Activated naive CD4-positive, alpha-beta T cell treated with anti-CD3 and anti-CD28 coated beads, Interleukin-2, amount 50 U/mL, for 72 hours (primary cell): Measurements from ENCODE around the gene SH3BP5L. TPM values are rescaled to one million over a fixed set of nuclear protein-coding genes. Genes with fewer than 3 reads are reported as not detected.

ENCODE experiments used
- ATAC-seq, 2 donors: fragments of 150-1000 bp; cut with Tn5 transposase; 2 replicates each; pipeline ENCODE4 v1.10.0; 2021; ENCODE audit warnings: mild to moderate bottlenecking in 2 of 2, moderate library complexity in 2 of 2
- DNase-seq, 2 donors: peaks; one replicate each; pipeline ENCODE4 v3.0.0; 2021 to 2022; ENCODE audit warnings: low spot score in 2 of 2
- H3K27ac Mint-ChIP-seq, 2 donors: one replicate each; pipeline ENCODE4 v1.8.0; 2022; ENCODE audit warnings: mild to moderate bottlenecking in 2 of 2, mixed read lengths in 2 of 2
- H3K36me3 Mint-ChIP-seq, 2 donors: one replicate each; pipeline ENCODE4 v1.8.0; 2022; ENCODE audit warnings: mixed read lengths in 2 of 2
- H3K9me3 Mint-ChIP-seq, 2 donors: one replicate each; pipeline ENCODE4 v1.8.0; 2022; ENCODE audit warnings: mixed read lengths in 2 of 2
- total RNA-seq, 2 donors: library from RNA; stranded (reverse); gene quantifications; one replicate each; pipeline ENCODE4 v1.2.3, GENCODE V29; 2022

Gene SH3BP5L
- total RNA-seq, 2 donors from 2014 or later: 19.3 to 33.9 TPM

GRCh38 chr1:248782416-248783141 lies 43.1 kb downstream of the SH3BP5L start:
- Mint-ChIP-seq H3K36me3 (peaks cover 0 to 12% of the 10 kb centered on the region in 2 donors), H3K9me3 (peaks cover 7 to 8% of the 10 kb centered on the region in 2 donors), H3K27ac (no peak overlapping the region)
- ATAC-seq (no peak), DNase-seq (no peak)

GRCh38 chr1:248779350-248779749 lies 46.4 kb downstream of the SH3BP5L start:
- peaks cover 16 to 18% of the 10 kb centered on the region in 2 donors for H3K9me3 Mint-ChIP-seq
- ATAC-seq (peak; percentile 74 to 84), DNase-seq (no peak)
- no peak overlapping the region for H3K27ac Mint-ChIP-seq
- H3K36me3 Mint-ChIP-seq: peaks cover 6 to 20% of the 10 kb centered on the region in 2 donors

GRCh38 chr1:248778906-248779305 lies 46.8 kb downstream of the SH3BP5L start:
- Mint-ChIP-seq H3K9me3 (peaks cover 16 to 18% of the 10 kb centered on the region in 2 donors), H3K27ac (no peak overlapping the region), H3K36me3 (peaks cover 6 to 20% of the 10 kb centered on the region in 2 donors)
- no peak for DNase-seq
- ATAC-seq: no peak

GRCh38 chr1:248776991-248777390 lies 48.7 kb downstream of the SH3BP5L start:
- no peak for ATAC-seq
- peaks cover 6 to 20% of the 10 kb centered on the region in 2 donors for H3K36me3 Mint-ChIP-seq
- H3K27ac Mint-ChIP-seq: no peak overlapping the region
- no peak for DNase-seq
- H3K9me3 Mint-ChIP-seq: peaks cover 16 to 18% of the 10 kb centered on the region in 2 donors

GRCh38 chr1:248775441-248775840 lies 50.3 kb downstream of the SH3BP5L start:
- peaks cover 9 to 18% of the 10 kb centered on the region in 2 donors for H3K9me3 Mint-ChIP-seq
- ATAC-seq: no peak
- no peak for DNase-seq
- no peak overlapping the region for H3K27ac Mint-ChIP-seq
- peaks cover 6 to 10% of the 10 kb centered on the region in 2 donors for H3K36me3 Mint-ChIP-seq

Other genes starting within 250 kb of the SH3BP5L start
- gene OR2T10, start 228.2 kb downstream of the SH3BP5L start, total RNA-seq: not detected
- gene OR2T11, start 190.8 kb downstream of the SH3BP5L start, total RNA-seq: not detected
- not detected for gene OR2T35, start 180.6 kb downstream of the SH3BP5L start, total RNA-seq
- gene OR2T27, start 170.4 kb downstream of the SH3BP5L start, total RNA-seq: not detected
- gene OR14I1, start 123.1 kb downstream of the SH3BP5L start, total RNA-seq: not detected
- gene LYPD8, start 70.2 kb downstream of the SH3BP5L start, total RNA-seq: not detected
- 10 to 100 TPM; 46.4 to 54.9 TPM for gene ZNF672, start 12.3 kb upstream of the SH3BP5L start, total RNA-seq
- 100 to 1,000 TPM in 1 of 2 donors, 10 to 100 TPM in 1; 93.0 to 152 TPM for gene ZNF692, start 33.2 kb upstream of the SH3BP5L start, total RNA-seq
- 1 to 10 TPM; 2.5 to 5.9 TPM for gene PGBD2, start 80.3 kb upstream of the SH3BP5L start, total RNA-seq